GM21447 (cell line): Measurements from ENCODE around the gene U2AF1.
"Not testable (repeated sequence)": the region's sequence is repeated elsewhere in the genome, so short reads cannot be mapped to it uniquely, and the experiment has no call there.

Source experiments
- ATAC-seq: cut with Tn5 transposase; IDR thresholded peaks from one replicate; pipeline ENCODE4 v1.9.1; 2021; ENCODE audit not compliant: unreplicated experiment

Gene U2AF1, protein sequence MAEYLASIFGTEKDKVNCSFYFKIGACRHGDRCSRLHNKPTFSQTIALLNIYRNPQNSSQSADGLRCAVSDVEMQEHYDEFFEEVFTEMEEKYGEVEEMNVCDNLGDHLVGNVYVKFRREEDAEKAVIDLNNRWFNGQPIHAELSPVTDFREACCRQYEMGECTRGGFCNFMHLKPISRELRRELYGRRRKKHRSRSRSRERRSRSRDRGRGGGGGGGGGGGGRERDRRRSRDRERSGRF

DNA sequence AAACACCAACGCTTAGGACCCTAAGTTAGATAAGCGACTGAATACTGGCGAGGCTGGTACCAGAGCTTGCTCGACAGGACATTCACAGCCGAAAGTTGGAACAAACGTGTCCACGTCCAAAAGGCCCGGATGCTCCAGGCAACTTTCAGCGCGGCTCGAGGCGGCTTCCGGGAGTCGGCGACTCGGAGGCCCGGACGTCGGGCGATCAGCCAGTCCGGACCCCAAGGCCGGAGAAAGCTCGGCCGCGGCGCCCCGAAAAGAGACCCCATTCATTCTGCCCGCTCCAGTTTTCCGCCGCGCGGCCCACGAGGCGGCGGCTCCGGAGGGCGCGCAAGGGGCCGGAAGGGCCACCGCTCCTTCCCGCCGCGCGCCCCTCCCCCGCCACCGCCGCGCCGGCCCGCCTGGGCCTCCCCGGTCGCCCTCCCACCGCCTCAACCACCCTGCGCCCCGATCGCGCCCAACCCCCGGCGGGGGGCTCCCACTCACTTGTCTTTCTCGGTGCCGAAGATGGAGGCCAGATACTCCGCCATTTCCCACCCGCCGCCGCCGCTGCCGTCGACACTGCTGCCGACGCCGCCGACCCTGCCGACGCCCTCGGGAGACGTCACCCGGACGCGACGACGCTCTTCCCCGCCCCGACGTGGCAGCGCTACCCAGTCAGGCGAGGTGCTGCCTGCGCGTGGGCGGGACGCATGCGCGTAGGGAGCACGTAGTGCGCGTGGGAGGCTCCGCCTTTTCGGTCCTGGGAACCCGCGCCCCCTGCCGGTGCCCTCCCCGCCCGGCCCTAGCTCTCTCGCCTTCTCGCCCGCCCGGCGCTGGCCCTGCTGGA lies at the start of gene U2AF1:
TSS of gene U2AF1 (minus strand) at position 606 of the 829 bp plus-strand sequence. CDS start at position 530, 76 bp downstream.
- not testable (repeated sequence) for ATAC-seq

- not testable (repeated sequence) for ATAC-seq
Observed at GRCh38 chr21:43153601-43154000, 46.2 kb upstream of the U2AF1 start.

- not testable (repeated sequence) for ATAC-seq
Observed at GRCh38 chr21:43149344-43149743, 42.0 kb upstream of the U2AF1 start.

DNA sequence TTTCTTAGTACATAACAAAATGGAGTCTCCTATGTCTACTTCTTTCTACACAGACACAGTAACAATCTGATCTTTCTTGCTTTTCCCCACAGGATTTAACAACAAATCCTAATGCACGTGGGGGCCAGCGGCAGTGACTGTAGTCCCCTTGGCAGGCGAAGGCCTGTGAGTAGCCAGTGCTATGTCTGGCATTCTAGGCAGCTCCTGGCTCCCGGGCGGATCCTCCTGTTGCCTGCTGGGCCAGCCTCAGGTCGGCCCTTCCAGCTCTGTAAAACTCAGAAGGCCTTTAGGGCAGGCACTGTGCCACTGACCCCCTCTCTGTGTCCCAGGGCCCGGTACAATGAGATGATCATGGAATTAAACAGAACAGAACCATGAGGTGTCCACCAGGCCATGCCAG lies 40.6 kb upstream of the U2AF1 start:
- not testable (repeated sequence) for ATAC-seq

DNA sequence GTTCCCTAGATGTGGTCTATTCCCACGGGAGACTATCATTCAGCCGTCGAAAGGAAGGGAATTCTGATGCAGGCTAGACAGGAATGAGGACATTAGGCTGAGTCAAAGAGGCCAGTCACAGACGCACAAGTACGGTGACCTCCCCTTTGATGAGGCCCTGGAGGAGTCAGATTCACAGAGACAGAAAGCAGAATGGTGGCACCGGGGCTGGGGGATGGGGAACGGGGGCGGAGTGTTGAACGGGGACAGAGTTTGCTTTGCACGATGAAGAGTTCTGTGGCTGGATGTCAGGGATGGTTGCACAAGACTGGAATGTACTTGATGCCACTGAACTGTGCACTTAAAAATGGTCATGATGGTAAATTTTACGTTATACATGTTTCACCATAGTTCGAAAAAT lies 39.3 kb upstream of the U2AF1 start:
- ATAC-seq = not testable (repeated sequence)

- ATAC-seq = not testable (repeated sequence)
Observed at GRCh38 chr21:43141407-43141806, 34.0 kb upstream of the U2AF1 start.

DNA sequence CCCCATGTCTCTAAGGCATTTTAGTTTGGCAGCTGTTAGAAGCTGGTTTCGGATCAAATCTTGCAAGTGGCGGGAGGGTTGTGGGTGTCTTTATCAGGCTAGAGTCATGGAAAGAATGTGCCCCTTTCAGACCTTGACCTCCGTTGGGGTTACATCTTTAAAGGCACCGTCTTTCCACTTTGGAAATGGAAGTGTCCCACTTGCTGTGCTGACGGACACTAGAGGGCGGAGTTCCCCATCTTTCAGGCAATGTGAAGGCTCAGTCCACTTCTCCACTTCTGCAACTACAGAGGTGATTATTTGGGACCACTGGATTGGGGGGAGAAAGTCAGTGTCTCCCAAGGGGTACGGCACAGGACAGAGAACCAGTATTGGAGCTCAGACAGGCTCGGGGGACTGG lies 31.6 kb upstream of the U2AF1 start:
- not testable (repeated sequence) for ATAC-seq

GRCh38 chr21:43134520-43134919 lies 27.1 kb upstream of the U2AF1 start:
- ATAC-seq = not testable (repeated sequence)

DNA sequence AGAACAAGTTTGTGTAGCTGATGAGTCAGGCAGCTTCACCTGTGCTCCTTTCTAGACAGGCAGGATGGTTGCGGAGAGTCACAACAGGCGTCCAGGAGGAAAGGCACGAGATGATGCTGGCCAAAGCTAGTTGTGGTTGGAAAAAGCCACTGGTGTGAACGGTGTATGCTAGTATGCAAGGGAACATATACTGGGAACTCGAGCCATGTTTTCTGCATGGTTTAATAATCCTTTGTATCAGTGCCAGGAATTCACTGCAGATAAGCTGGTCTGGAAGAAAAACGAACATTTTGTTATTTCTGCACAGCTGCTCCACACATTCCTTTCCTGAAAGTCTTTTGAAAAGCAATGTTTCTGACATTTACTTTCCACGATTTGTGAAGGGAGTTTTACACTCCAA lies 22.7 kb upstream of the U2AF1 start:
- ATAC-seq = not testable (repeated sequence)

- not testable (repeated sequence) for ATAC-seq
Observed at GRCh38 chr21:43115956-43116355, 8.6 kb upstream of the U2AF1 start.

DNA sequence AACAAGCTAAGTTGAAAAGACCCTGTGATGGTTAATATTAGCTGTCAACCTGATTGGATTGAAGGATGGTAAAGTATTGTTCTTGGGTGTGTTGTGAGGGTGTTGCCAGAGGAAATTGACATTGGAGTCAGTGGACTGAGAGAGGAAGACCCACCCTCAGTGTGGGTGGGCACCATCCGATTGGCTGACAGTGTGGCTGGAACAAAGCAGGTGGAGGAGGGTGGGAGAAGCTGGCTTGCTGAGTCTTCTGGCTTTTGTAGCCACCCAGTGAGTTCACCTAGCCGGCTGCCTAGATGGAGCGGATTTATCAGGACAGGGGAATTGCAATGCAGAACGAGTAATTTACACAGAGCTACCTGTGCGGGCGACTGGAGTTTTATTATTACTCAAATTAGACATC lies 7.1 kb upstream of the U2AF1 start:
- ATAC-seq = not testable (repeated sequence)

DNA sequence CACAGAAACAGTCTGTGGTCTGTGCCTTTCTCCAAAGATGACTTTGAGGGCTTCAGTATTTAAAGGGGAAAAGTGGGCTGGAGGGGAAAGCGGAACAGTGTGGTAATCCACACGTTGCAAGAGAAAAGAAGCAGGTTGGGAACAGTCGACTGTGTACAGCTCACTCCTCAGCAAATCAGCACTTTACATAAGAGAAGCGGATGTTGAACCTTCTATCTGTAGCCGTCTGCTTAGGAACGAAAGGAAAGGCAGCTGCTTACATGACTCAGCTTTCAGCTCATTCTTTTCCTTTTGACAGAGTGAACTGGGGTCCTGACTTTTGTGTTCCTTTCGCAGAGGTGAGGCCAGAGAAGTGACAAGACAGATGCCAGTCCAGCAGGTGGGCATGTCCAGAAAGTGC lies 1.6 kb upstream of the U2AF1 start:
- ATAC-seq = not testable (repeated sequence)

GRCh38 chr21:43108177-43108576 lies 807 bp upstream of the U2AF1 start:
- not testable (repeated sequence) for ATAC-seq

DNA sequence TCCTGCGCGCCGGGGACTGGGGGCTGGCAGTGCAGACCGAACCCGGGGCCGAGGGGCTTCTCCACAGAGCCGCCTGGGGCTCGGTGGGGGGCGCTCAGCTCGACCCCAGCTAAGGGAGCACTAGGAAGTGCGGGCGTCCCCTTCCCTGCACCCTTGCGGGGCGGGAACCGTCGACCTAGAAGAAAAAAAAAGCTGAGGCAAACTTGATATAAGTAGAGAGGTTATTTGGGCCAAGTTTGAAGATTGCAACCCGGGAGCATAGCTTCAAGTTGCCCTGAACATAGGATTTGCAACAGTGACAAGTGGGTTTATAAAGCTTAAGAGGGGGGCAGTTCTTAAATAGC lies 396 bp upstream of the U2AF1 start:
- not testable (repeated sequence) for ATAC-seq

DNA sequence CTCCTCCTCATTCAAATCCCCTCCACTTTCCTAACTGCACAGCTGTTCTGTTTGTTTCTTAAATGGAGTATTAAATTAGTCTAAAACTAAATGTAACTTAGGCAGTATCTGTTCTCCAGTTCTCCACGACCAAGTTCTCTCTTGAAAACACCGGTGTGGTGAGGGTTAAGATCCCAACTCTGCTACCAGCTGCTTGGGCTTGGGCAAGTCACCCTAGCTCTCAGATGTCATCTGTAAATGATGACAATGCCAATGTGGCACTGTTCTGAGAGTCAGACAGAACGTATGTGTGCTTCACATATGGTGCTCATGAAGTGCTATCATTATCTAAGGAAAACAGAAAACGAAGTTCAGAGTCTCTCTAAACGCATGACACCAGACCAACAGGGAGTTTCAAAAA lies 2.7 kb downstream of the U2AF1 start:
- ATAC-seq = not testable (repeated sequence)

- ATAC-seq = not testable (repeated sequence)
Observed at GRCh38 chr21:43102281-43102680, 5.1 kb downstream of the U2AF1 start.

DNA sequence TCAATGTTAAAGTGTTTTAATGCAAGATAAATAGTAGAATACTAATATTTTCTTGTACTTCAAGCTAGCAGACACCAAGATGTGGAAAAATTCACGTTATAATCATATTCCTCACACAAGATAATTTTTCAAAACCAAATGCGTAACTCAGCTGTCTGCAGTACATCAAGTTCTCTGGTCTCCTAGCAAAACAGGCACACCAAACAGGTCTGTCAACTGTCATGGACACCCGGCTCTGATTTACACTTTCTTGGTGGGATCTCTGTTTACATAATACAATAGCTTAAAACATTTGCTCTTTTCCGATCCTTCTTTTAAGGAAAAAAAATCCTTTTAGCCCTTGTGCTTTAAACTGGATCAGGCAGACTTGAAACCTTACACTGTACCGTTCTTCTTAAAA lies 5.7 kb downstream of the U2AF1 start:
- not testable (repeated sequence) for ATAC-seq

DNA sequence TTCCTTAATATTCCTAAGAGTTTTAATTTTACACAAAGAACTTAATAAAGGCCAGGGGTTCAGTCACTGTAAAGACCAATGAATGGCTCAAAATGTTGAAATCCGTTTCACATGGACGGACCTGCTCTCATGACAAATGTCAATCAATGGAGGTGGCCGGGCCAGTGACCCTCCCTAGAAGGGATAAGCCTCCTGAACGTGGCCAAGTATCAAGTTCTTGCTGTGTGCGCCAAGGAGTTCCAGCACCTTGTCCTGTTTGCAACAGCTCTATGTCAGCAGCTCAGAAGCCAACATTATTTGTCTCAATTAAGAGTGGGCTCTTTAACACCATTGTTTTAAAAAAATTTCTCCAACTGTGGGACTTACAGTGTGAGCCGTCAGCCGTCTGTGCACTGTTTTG lies 6.4 kb downstream of the U2AF1 start:
- ATAC-seq = not testable (repeated sequence)

GRCh38 chr21:43091979-43092614 lies 15.3 kb downstream of the U2AF1 start:
- ATAC-seq = not testable (repeated sequence)

- ATAC-seq = not testable (repeated sequence)
Observed at GRCh38 chr21:43090947-43091346, 16.4 kb downstream of the U2AF1 start.

GRCh38 chr21:43089463-43089862 lies 17.9 kb downstream of the U2AF1 start:
- ATAC-seq = not testable (repeated sequence)
